NCI-H1417 (cell line): ENCODE data around the gene FAM107B.
"Not testable (repeated sequence)": the region's sequence is repeated elsewhere in the genome, so short reads cannot be mapped to it uniquely, and the experiment has no call there.

Experiments used
- DNase-seq, 3 experiments: peaks; one replicate each; lab custom pipeline; 2025; lab: John Stamatoyannopoulos, UW

Gene FAM107B

GRCh38 chr10:14692344-14693076, 82.2 kb downstream of the FAM107B start:
- DNase-seq = no peak

- no peak for DNase-seq
These were observed 83.3 kb downstream of the FAM107B start for GRCh38 chr10:14691359-14691758.

GRCh38 chr10:14688606-14689005, 86.1 kb downstream of the FAM107B start:
- DNase-seq = peak in 1 of 3 experiments; percentile 36

- not testable (repeated sequence) for DNase-seq
These were observed 86.5 kb downstream of the FAM107B start for GRCh38 chr10:14688189-14688588.

GRCh38 chr10:14687340-14687739, 87.4 kb downstream of the FAM107B start:
- DNase-seq = peak in 2 of 3 experiments; percentile 6 to 64

- DNase-seq = no peak
These were observed 88.3 kb downstream of the FAM107B start for GRCh38 chr10:14686356-14686755.

GRCh38 chr10:14684354-14684753, 90.3 kb downstream of the FAM107B start:
- DNase-seq = no peak

GRCh38 chr10:14683256-14683655, 91.4 kb downstream of the FAM107B start:
- no peak for DNase-seq

- DNase-seq = no peak
These were observed 92.9 kb downstream of the FAM107B start for GRCh38 chr10:14681802-14682201.

- DNase-seq = no peak
These were observed 93.4 kb downstream of the FAM107B start for GRCh38 chr10:14681305-14681704.

GRCh38 chr10:14678637-14679036, 96.1 kb downstream of the FAM107B start:
- DNase-seq = no peak

GRCh38 chr10:14676732-14677131, 98.0 kb downstream of the FAM107B start:
- DNase-seq = no peak

- DNase-seq = peak in 2 of 3 experiments; percentile 11 to 58
These were observed 100.2 kb downstream of the FAM107B start for GRCh38 chr10:14674376-14675050.

- peak in 1 of 3 experiments; percentile 23 for DNase-seq
These were observed 101.4 kb downstream of the FAM107B start for GRCh38 chr10:14673189-14673861.

GRCh38 chr10:14671386-14671831, 103.3 kb downstream of the FAM107B start:
- no peak for DNase-seq

- DNase-seq = no peak
These were observed 104.0 kb downstream of the FAM107B start for GRCh38 chr10:14670551-14671240.

- no peak for DNase-seq
These were observed 105.1 kb downstream of the FAM107B start for GRCh38 chr10:14669576-14669975.

- no peak for DNase-seq
These were observed 106.9 kb downstream of the FAM107B start for GRCh38 chr10:14667781-14668180.

- peak in 1 of 3 experiments; percentile 39 for DNase-seq
These were observed 107.4 kb downstream of the FAM107B start for GRCh38 chr10:14667280-14667679.

- DNase-seq = no peak
These were observed 108.5 kb downstream of the FAM107B start for GRCh38 chr10:14665865-14666857.

GRCh38 chr10:14665304-14665703, 109.4 kb downstream of the FAM107B start:
- peak; percentile 2 to 75 (median 16) for DNase-seq
